Fibroblast of peridontal ligament (primary cell): Measurements from ENCODE around the gene CARD11.
"Not testable (repeated sequence)": the region's sequence is repeated elsewhere in the genome, so short reads cannot be mapped to it uniquely, and the experiment has no call there.

Experiments used
- DNase-seq: peaks from one replicate; pipeline ENCODE4 v3.0.0-alpha.2; 2010; ENCODE audit errors: extremely low read depth

CARD11 gene

DNA sequence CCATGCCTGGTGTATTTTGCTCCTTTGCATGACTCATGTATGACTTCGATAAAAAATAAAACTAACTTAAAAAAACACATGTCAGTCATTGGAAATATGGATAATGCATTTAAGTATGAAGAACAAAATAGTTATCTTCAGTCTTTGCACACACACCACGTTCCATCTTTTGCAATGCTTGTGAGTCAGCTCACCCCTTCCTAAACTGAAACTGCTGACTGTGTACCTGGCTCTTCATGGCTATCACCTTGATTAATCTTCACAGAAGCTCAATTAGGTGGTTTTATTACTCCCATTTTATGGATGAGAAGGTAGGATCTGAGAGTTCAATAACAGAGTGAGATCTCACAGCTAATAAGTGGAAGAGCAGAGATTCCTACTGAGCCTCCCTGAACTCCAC, 79.5 kb downstream of the CARD11 start:
- DNase-seq = no peak

DNA sequence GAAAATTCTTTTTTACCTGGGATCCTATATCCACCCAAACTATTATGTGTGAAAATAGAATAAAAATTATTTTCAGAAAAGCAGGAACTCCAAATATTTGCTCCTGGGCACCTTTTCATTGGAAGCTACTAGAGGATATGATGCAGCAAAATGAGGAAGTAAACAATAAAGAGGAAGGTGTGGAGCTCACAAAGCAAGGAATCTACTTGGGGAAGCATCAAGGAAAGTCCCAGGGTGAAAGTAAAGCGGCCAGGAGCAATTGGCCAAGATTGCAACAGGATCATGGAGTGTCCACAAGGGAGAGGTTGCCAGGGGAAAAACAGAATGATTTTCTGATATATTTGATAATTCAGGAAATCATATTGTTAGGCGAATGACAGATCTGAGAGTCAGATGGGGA, 80.8 kb downstream of the CARD11 start:
- no peak for DNase-seq

- DNase-seq = no peak
These were observed 83.7 kb downstream of the CARD11 start for GRCh38 chr7:2959828-2960599.

- no peak for DNase-seq
These were observed 84.5 kb downstream of the CARD11 start for GRCh38 chr7:2959103-2959680.

DNA sequence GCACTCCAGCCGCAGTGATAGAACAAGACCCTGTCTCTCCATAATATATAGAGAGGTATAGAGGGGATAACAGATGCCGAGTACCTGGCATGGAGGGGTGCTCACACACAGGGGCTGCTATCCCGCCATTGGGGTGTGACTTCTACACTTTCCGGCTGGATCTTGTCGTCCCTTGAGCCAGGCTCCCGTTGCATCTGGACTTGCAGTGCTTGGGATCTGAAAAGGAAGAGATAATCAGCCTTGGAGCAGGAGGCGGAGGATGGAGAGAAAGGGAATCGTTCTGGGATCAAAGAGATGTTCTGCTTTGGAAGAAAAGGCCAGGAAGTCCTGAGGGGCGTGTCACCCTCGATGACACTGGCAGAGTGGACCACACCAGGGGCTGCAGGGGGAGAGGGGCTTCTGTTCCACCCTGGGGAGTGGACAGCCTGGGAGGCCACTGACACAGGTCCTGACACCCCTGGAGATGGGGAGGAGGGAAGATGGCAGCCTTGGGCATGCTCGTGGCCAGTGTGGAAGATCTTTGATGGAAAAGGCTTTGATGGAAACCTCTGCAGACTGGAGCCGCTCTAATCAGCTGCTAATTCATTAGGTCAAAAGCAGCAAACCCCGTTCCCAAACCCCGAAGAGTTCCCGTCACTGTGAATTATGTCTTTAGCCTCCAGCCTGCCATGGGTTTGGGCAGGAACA, 85.1 kb downstream of the CARD11 start:
- DNase-seq = no peak

DNA sequence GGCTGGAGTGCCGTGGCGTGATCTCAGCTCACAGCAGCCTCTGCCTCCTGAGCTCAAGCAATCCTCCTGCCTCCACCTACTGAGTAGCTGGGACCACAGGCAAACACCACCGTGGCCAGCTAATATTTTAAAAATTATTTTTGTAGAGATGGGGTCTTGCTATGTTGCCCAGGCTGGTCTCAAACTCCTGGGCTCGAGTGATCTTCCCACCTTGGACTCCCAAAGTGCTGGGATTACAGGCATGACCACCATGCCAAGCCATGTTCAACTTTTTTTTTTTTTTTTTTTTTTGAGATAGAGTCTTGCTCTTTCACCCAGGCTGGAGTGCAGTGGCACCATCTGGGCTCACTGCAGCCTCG, 86.3 kb downstream of the CARD11 start:
- not testable (repeated sequence) for DNase-seq

DNA sequence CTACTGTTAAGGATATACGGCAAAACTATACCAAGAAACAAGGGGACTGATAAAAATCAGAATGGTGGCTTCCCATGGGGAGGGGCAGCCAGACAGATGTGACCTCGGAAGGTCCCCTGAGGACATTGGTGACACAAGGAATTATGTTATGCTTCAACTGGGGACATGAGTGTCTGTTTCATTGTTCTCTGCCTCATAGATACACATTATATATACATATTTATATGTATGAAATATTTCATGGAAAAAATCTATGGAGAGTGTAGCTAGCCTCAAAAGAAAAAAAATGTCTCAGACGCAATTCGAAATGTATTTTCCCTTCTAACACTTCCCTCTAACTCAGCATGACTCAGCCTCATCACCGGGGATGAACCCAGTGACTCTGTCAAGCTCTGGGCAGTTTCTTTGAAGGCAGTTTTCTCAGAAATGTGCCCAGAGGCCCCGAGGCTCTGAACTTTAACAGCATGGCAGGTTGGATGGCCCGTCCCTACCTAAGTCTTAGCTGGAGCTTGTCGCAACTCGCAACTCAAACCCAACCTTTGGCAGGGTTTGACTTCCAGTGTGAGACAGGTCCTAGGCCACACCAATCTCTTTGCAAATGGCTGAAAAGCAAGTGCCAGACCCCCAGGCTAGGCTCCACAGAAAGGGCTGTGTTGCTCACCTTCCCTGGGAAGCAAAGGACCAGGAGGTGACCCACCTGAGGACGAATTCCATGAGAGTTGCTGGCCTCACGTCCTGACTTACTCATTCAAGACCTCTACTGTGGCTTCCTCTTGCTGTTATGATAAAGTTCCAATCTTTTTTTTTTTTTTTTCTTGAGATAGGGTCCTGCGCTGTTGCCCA, 86.9 kb downstream of the CARD11 start:
- DNase-seq = no peak

GRCh38 chr7:2956076-2956475, 87.6 kb downstream of the CARD11 start:
- DNase-seq = no peak

DNA sequence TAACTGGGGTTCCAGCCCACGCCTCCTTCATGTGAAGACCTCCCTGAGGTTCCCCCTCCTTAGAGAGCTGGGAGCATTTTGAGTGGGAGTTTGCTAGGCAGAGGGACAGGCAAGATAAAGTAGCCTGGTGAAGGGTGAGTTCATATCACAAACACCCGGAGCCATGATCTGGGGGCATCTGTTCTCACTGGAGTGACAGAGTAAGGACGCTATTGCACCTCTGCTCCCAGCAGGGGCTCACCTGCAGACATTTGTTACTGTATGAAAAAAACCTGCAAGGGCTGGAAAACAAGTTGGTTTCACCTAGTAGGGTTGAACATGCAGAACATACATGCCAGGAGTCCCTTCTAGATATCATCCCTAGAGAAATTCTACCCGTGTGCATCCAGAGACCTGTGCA, 88.4 kb downstream of the CARD11 start:
- no peak for DNase-seq

DNA sequence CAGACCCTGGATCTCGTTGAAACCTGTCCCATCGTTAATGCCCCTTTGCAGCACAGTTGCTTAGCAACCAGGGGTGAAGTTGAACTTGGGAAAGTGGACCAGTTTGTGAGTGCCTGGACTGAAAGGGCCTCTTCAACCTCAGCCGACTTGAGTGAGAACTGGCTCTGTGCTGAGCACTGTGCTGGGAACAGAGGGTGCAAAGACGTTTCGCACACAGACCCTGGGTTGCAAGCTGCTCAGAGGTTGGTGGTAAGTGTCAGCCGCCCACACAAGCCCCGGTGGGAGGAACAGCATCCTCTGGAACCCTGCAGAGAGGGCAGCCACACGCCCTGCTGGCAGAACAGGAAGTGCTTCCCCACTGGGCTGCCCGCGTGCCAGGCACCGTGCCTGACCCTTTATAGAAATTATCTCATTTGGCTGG, 89.2 kb downstream of the CARD11 start:
- DNase-seq = no peak

- DNase-seq = no peak
These were observed 89.9 kb downstream of the CARD11 start for GRCh38 chr7:2953588-2954407.

- DNase-seq = no peak
These were observed 90.6 kb downstream of the CARD11 start for GRCh38 chr7:2953099-2953498.

- no peak for DNase-seq
These were observed 91.4 kb downstream of the CARD11 start for GRCh38 chr7:2952316-2952715.

GRCh38 chr7:2950578-2950977, 93.1 kb downstream of the CARD11 start:
- DNase-seq = no peak

GRCh38 chr7:2948749-2949148, 94.9 kb downstream of the CARD11 start:
- no peak for DNase-seq

- no peak for DNase-seq
These were observed 96.4 kb downstream of the CARD11 start for GRCh38 chr7:2947058-2947780.

DNA sequence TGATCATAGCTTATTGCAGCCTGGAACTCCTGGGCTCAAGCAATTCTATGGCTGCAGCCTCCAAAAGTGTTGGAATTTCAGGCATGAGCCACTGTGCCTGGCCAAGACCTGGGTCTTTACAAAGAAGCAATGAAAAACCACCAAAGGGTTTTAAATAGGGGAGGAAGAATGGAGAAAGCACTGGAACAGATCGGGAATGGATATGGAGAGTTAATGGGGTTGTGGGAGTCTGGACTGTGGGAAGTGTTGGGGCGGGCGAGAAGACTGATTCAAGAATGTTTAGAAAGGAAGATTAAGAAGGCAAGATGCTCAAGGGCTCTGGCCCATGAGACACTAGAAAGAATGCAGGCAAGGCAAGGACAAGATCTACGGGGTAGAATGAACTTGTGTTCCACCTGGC, 98.5 kb downstream of the CARD11 start:
- no peak for DNase-seq

- no peak for DNase-seq
These were observed 98.9 kb downstream of the CARD11 start for GRCh38 chr7:2944739-2945138.

GRCh38 chr7:2943851-2944601, 99.6 kb downstream of the CARD11 start:
- no peak for DNase-seq
